SK-N-SH (cell line): ENCODE data around the gene EXOC4.

Experiments used
- CTCF ChIP-seq: fragments of 200-600 bp; sonication (generic); IDR thresholded peaks from 2 replicates; pipeline ENCODE4 v1.6.1; 2017; ENCODE audit warnings: antibody characterized with exemption, mild to moderate bottlenecking, moderate library complexity
- ELF1 ChIP-seq: IDR thresholded peaks from 2 replicates; pipeline ENCODE4 v1.4.0; 2012
- GABPA ChIP-seq: IDR thresholded peaks from 2 replicates; pipeline ENCODE4 v1.4.0; 2012; ENCODE audit warnings: low read depth, mild to moderate bottlenecking
- POLR2AphosphoS5 ChIP-seq: IDR thresholded peaks from 2 replicates; pipeline ENCODE4 v1.6.1; 2012; ENCODE audit warnings: low read depth, low read length
- RCOR1 ChIP-seq: fragments of 150-350 bp; IDR thresholded peaks from 2 replicates; pipeline ENCODE4 v1.6.1; 2017; ENCODE audit warnings: antibody characterized with exemption, low read length
- TF ChIP-seq, protein P1 (sequence below): fragments of 150-350 bp; IDR thresholded peaks from 2 replicates; pipeline ENCODE4 v1.6.1; 2017; ENCODE audit warnings: antibody characterized with exemption, low read length, low read depth, borderline replicate concordance

DNA sequence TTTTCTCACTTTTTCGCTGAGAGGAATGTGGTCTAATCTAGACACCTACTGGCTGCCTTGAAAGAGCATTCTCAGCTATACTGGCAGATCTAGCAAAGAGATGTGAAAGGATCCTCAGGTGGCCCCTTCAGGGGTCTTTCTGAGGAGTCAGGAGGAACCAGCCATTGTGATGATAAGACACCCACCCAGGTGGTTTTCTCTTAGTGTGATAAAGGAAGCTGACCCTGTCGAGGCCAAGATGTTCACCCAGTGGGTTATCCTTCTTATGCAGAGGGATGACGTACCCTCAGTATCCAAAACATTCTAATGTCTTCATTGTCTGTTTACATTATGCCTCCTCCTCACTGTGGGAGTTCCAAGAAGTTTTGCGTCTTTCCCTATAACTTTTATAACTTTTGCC is 776.0 kb downstream of the EXOC4 start:
- TF ChIP-seq POLR2AphosphoS5 = no peak
- TF ChIP-seq, protein P1, sequence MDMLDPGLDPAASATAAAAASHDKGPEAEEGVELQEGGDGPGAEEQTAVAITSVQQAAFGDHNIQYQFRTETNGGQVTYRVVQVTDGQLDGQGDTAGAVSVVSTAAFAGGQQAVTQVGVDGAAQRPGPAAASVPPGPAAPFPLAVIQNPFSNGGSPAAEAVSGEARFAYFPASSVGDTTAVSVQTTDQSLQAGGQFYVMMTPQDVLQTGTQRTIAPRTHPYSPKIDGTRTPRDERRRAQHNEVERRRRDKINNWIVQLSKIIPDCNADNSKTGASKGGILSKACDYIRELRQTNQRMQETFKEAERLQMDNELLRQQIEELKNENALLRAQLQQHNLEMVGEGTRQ = no peak
- TF ChIP-seq CTCF = no peak
- TF ChIP-seq ELF1 = no peak
- no peak for TF ChIP-seq RCOR1
- TF ChIP-seq GABPA = no peak
